ENCODE measurements around the gene UBE2S. TPM values are rescaled to one million over a fixed set of nuclear protein-coding genes. Genes with fewer than 3 reads are reported as not detected.

Gene UBE2S
- total RNA-seq, 4 donors from 2014 or later, result 6.2 to 14.6 (median 9.2) TPM

- no peak for TF ChIP-seq CTCF (IDR thresholded peaks at IDR 0.05)
- TF ChIP-seq POLR2A (IDR thresholded peaks at IDR 0.05), result no peak
- H3K4me3 ChIP-seq (ENCODE audit: low read depth, poor library complexity, severe bottlenecking), result no peak overlapping the region
- no peak for DNase-seq (ENCODE audit: low spot score in 2 of 2)
- intact Hi-C loops (cut with DNase I; ENCODE audit: low total_unique reads), result no loop called here
- 68 to 83% methylated on average over 4 of the region's 4 CpGs for WGBS, 2 donors
Observed at GRCh38 chr19:55434356-55434919, 26.9 kb upstream of the UBE2S start.

- intact Hi-C loops (cut with DNase I; ENCODE audit: low total_unique reads), result no loop called here
- no peak for DNase-seq (ENCODE audit: low spot score in 2 of 2)
- 5 to 10% methylated on average over 17 to 20 of the region's 48 CpGs for WGBS, 2 donors
- TF ChIP-seq POLR2A (IDR thresholded peaks at IDR 0.05) (no peak), CTCF (IDR thresholded peaks at IDR 0.05) (no peak)
- H3K4me3 ChIP-seq (ENCODE audit: low read depth, poor library complexity, severe bottlenecking), result no peak overlapping the region
Observed at GRCh38 chr19:55433292-55433691, 25.7 kb upstream of the UBE2S start.

- no peak overlapping the region for H3K4me3 ChIP-seq (ENCODE audit: low read depth, poor library complexity, severe bottlenecking)
- no peak for TF ChIP-seq CTCF (IDR thresholded peaks at IDR 0.05)
- TF ChIP-seq POLR2A (IDR thresholded peaks at IDR 0.05), result no peak
- intact Hi-C loops (cut with DNase I; ENCODE audit: low total_unique reads), result no loop called here
- DNase-seq (ENCODE audit: low spot score in 2 of 2), result no peak
- 89 to 90% methylated on average over 14 of the region's 14 CpGs for whole genome bisulfite sequencing, 2 donors
Observed at GRCh38 chr19:55432241-55432959, 24.8 kb upstream of the UBE2S start.

GRCh38 chr19:55431183-55431582 is 23.6 kb upstream of the UBE2S start:
- no peak overlapping the region for H3K4me3 ChIP-seq (ENCODE audit: low read depth, poor library complexity, severe bottlenecking)
- WGBS, 2 donors, result 93 to 94% methylated on average over 1 of the region's 1 CpG
- intact Hi-C loops (cut with DNase I; ENCODE audit: low total_unique reads), result no loop called here
- TF ChIP-seq CTCF (IDR thresholded peaks at IDR 0.05) (no peak), POLR2A (IDR thresholded peaks at IDR 0.05) (no peak)
- no peak for DNase-seq (ENCODE audit: low spot score in 2 of 2)

GRCh38 chr19:55426042-55426441 is 18.5 kb upstream of the UBE2S start:
- TF ChIP-seq CTCF (IDR thresholded peaks at IDR 0.05), result no peak
- no peak for TF ChIP-seq POLR2A (IDR thresholded peaks at IDR 0.05)
- no peak overlapping the region for H3K4me3 ChIP-seq (ENCODE audit: low read depth, poor library complexity, severe bottlenecking)
- intact Hi-C loops (cut with DNase I; ENCODE audit: low total_unique reads), result no loop called here
- DNase-seq (ENCODE audit: low spot score in 2 of 2), result no peak
- WGBS, 2 donors, result 64 to 65% methylated on average over 2 of the region's 2 CpGs

Measured in lower leg skin (tissue), 4 donors.